ENCODE data around the gene ANGPTL2.

The ANGPTL2 gene

DNA sequence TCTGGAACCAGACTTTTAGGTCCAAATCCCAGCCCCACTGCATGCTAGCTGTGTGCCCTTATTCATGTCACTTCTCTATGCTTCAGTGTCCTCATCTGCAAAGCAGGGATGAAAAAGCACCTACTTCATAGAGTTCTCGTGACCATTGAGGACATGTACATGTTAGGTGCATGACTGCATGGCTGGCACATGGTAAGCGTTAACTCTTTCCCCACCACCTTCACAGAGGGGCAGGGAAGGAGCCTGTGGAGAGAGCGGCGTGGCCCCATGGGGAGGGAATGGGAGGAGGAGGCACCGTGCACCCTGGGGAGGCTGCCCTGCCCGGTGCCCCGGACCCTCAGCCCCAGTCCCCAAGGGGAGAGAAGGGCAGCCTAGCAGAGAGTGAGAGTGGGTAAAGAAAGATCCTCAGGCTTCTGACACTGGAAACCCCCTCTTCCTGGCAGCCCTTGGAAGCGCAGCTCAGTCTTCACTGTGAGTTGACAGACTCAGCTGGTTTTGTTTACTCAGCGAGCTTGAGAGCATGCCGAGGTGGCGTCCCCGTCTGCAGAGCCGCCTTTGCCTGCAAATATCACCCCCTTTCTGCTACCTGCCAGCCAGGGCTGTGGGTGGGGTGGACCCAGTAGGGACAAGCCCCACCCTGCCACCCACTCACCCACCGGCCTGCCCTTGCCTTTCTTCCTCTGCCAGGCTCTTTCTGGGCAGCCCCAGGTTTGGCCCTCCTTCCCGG is 10.6 kb upstream of the ANGPTL2 start:
- Mint-ChIP-seq H3K36me3 (peaks cover 7% of the 10 kb centered on the region), H3K27ac (no peak overlapping the region), H3K27me3 (no peaks in the 10 kb centered on the region), H3K4me1 (no peaks in the 10 kb centered on the region), H3K4me3 (no peak overlapping the region), H3K9me3 (no peaks in the 10 kb centered on the region)
- ATAC-seq: no peak

DNA sequence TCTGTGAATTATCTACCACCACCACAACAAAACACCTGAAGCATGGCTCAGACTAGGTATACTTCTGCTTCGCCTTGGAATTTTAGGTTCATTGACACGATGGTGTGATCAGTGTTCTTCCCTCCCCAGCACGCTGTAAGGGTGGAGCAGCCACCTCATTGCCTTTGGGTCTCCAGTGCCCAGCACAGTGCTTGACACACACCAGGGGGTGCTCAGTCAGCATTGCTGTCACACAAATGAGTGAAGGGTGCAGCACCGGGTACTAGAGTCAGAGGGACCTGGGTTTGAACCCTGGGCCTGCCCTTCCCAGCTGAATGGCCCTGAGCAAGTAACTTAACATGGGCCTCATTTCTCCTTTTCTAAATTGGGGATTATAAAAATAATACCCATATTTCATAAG is 9.9 kb upstream of the ANGPTL2 start:
- H3K27ac Mint-ChIP-seq: no peak overlapping the region
- H3K36me3 Mint-ChIP-seq: peaks cover 8% of the 10 kb centered on the region
- no peaks in the 10 kb centered on the region for H3K27me3 Mint-ChIP-seq
- no peaks in the 10 kb centered on the region for H3K9me3 Mint-ChIP-seq
- no peak overlapping the region for H3K4me3 Mint-ChIP-seq
- no peaks in the 10 kb centered on the region for H3K4me1 Mint-ChIP-seq
- no peak for ATAC-seq

- peaks cover 13% of the 10 kb centered on the region for H3K36me3 Mint-ChIP-seq
- no peak overlapping the region for H3K27ac Mint-ChIP-seq
- no peak overlapping the region for H3K4me3 Mint-ChIP-seq
- H3K9me3 Mint-ChIP-seq: no peaks in the 10 kb centered on the region
- no peaks in the 10 kb centered on the region for H3K27me3 Mint-ChIP-seq
- no peak for ATAC-seq
- no peaks in the 10 kb centered on the region for H3K4me1 Mint-ChIP-seq
Measured at GRCh38 chr9:127131871-127132270, 9.4 kb upstream of the ANGPTL2 start.

DNA sequence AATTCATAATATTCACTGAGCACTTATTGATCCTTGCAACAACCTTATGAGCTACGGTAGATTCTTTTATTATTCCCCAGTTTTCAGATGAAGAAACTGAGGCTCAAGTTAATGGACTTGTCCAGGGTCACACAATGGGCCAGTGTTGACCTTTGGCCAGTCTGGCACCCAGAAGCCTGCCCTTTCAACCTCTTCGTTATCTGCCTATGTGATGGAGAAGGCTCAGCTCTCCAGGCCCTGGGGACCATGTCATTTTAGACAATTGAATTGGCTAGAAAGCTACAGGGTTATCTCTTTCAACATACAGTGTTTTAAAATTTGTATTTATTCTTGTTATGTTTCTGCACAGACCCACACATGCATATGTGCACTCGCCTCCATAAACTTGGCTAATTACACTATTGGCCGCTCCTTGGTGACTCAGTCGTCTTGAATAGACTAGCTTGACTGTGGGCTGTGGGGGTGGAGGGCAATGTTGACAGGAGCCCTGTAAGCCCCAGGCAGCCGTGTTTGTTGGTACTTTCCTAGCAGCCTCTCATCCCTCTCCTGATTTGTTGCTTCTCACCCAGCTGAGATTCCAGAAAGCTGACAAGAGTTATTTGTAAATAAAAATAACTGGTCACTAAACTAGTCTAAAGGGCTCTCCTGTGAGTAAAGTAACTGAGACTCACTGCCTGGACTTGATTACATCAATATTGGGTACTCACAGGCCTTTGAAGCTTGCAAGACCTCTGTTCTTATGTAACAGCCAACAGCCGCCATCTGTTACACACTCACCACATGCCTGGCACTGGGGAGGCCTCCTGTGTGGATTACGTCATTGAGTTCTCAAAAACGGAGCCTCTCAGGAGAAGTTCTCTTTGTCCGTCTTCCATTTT is 8.5 kb upstream of the ANGPTL2 start:
- Mint-ChIP-seq H3K27ac (no peak overlapping the region), H3K27me3 (no peaks in the 10 kb centered on the region), H3K4me1 (no peaks in the 10 kb centered on the region), H3K36me3 (peaks cover 14% of the 10 kb centered on the region), H3K9me3 (no peaks in the 10 kb centered on the region), H3K4me3 (no peak overlapping the region)
- no peak for ATAC-seq

- H3K27me3 Mint-ChIP-seq: no peaks in the 10 kb centered on the region
- peaks cover 14% of the 10 kb centered on the region for H3K36me3 Mint-ChIP-seq
- H3K4me3 Mint-ChIP-seq: no peak overlapping the region
- H3K9me3 Mint-ChIP-seq: no peaks in the 10 kb centered on the region
- H3K4me1 Mint-ChIP-seq: no peaks in the 10 kb centered on the region
- no peak overlapping the region for H3K27ac Mint-ChIP-seq
- no peak for ATAC-seq
Measured at GRCh38 chr9:127130235-127130634, 7.8 kb upstream of the ANGPTL2 start.

- Mint-ChIP-seq H3K27ac (no peak overlapping the region), H3K9me3 (no peaks in the 10 kb centered on the region), H3K36me3 (peaks cover 14% of the 10 kb centered on the region), H3K4me3 (no peak overlapping the region), H3K27me3 (no peaks in the 10 kb centered on the region), H3K4me1 (no peaks in the 10 kb centered on the region)
- no peak for ATAC-seq
Measured at GRCh38 chr9:127129718-127130085, 7.3 kb upstream of the ANGPTL2 start.

- no peaks in the 10 kb centered on the region for H3K27me3 Mint-ChIP-seq
- H3K4me3 Mint-ChIP-seq: no peak overlapping the region
- no peak for ATAC-seq
- peaks cover 12% of the 10 kb centered on the region for H3K36me3 Mint-ChIP-seq
- no peak overlapping the region for H3K27ac Mint-ChIP-seq
- no peaks in the 10 kb centered on the region for H3K4me1 Mint-ChIP-seq
- no peaks in the 10 kb centered on the region for H3K9me3 Mint-ChIP-seq
Measured at GRCh38 chr9:127129073-127129717, 6.8 kb upstream of the ANGPTL2 start.

- H3K4me3 Mint-ChIP-seq: no peak overlapping the region
- H3K4me1 Mint-ChIP-seq: peaks cover 2% of the 10 kb centered on the region
- no peak for ATAC-seq
- peaks cover 2% of the 10 kb centered on the region for H3K27me3 Mint-ChIP-seq
- peaks cover 8% of the 10 kb centered on the region for H3K36me3 Mint-ChIP-seq
- H3K9me3 Mint-ChIP-seq: no peaks in the 10 kb centered on the region
- H3K27ac Mint-ChIP-seq: no peak overlapping the region
Measured at GRCh38 chr9:127128341-127129072, 6.1 kb upstream of the ANGPTL2 start.

- H3K9me3 Mint-ChIP-seq: no peaks in the 10 kb centered on the region
- peaks cover 18% of the 10 kb centered on the region for H3K4me1 Mint-ChIP-seq
- no peak overlapping the region for H3K27ac Mint-ChIP-seq
- peaks cover 8% of the 10 kb centered on the region for H3K36me3 Mint-ChIP-seq
- no peak overlapping the region for H3K4me3 Mint-ChIP-seq
- no peak for ATAC-seq
- H3K27me3 Mint-ChIP-seq: peaks cover 17% of the 10 kb centered on the region
Measured at GRCh38 chr9:127126971-127127370, 4.5 kb upstream of the ANGPTL2 start.

- no peak overlapping the region for H3K27ac Mint-ChIP-seq
- ATAC-seq: no peak
- peaks cover 24% of the 10 kb centered on the region for H3K27me3 Mint-ChIP-seq
- H3K9me3 Mint-ChIP-seq: no peaks in the 10 kb centered on the region
- H3K4me3 Mint-ChIP-seq: no peak overlapping the region
- peaks cover 20% of the 10 kb centered on the region for H3K4me1 Mint-ChIP-seq
- H3K36me3 Mint-ChIP-seq: peaks cover 8% of the 10 kb centered on the region
Measured at GRCh38 chr9:127124792-127125191, 2.4 kb upstream of the ANGPTL2 start.

- H3K27me3 Mint-ChIP-seq: peaks cover 24% of the 10 kb centered on the region
Measured at GRCh38 chr9:127124111-127124531, 1.7 kb upstream of the ANGPTL2 start.

GRCh38 chr9:127123064-127123890 is 842 bp upstream of the ANGPTL2 start:
- no peak for ATAC-seq
- H3K4me1 Mint-ChIP-seq: peaks cover 32% of the 10 kb centered on the region
- H3K27ac Mint-ChIP-seq: peak overlapping the region; percentile 67
- peak overlapping the region; percentile 65 for H3K4me3 Mint-ChIP-seq
- no peaks in the 10 kb centered on the region for H3K9me3 Mint-ChIP-seq
- peaks cover 8% of the 10 kb centered on the region for H3K36me3 Mint-ChIP-seq
- H3K27me3 Mint-ChIP-seq: peaks cover 24% of the 10 kb centered on the region

More at GRCh38 chr9:127124111-127124531, 1.7 kb upstream of the ANGPTL2 start:
- H3K4me1 Mint-ChIP-seq: peaks cover 24% of the 10 kb centered on the region
- peaks cover 8% of the 10 kb centered on the region for H3K36me3 Mint-ChIP-seq
- no peak overlapping the region for H3K4me3 Mint-ChIP-seq
- H3K27ac Mint-ChIP-seq: no peak overlapping the region
- ATAC-seq: no peak
- no peaks in the 10 kb centered on the region for H3K9me3 Mint-ChIP-seq

- H3K27ac Mint-ChIP-seq: peak overlapping the region; percentile 67
- no peaks in the 10 kb centered on the region for H3K9me3 Mint-ChIP-seq
- peaks cover 38% of the 10 kb centered on the region for H3K4me1 Mint-ChIP-seq
- H3K27me3 Mint-ChIP-seq: peaks cover 24% of the 10 kb centered on the region
- ATAC-seq: no peak
- no peaks in the 10 kb centered on the region for H3K36me3 Mint-ChIP-seq
- H3K4me3 Mint-ChIP-seq: no peak overlapping the region
Measured at GRCh38 chr9:127121628-127122175, 733 bp downstream of the ANGPTL2 start.

- Mint-ChIP-seq H3K4me3 (no peak overlapping the region), H3K36me3 (no peaks in the 10 kb centered on the region), H3K27ac (no peak overlapping the region), H3K9me3 (no peaks in the 10 kb centered on the region), H3K4me1 (peaks cover 40% of the 10 kb centered on the region), H3K27me3 (peaks cover 24% of the 10 kb centered on the region)
- no peak for ATAC-seq
Measured at GRCh38 chr9:127119320-127119709, 3.1 kb downstream of the ANGPTL2 start.

Measured in stimulated activated memory B cell treated with anti-CD40 and anti-IgM and Interleukin-4, amounts not matched to agents 10 μg/mL and 1 μg/mL and 100 μg/mL, for 72 hours (primary cell).